Measurements from ENCODE around the gene LRIG2.

The LRIG2 gene

GRCh38 chr1:113073479-113073950, 517 bp downstream of the LRIG2 start:
- no peaks in the 10 kb centered on the region for H3K9me3 ChIP-seq (ENCODE audit: control insufficient read depth, insufficient read depth, low read depth, low read length)
- H3K27ac ChIP-seq (ENCODE audit: extremely low read depth, low read depth, low read length), result peak overlapping the region; percentile 70
- H3K36me3 ChIP-seq (ENCODE audit: control insufficient read depth in 2 of 2, insufficient read depth in 1 of 2, low read length in 2 of 2), result peaks cover 6 to 19% of the 10 kb centered on the region in 2 experiments; a peak in 2 of 3 replicates
- ChIA-PET POLR2A (interaction anchor here (0.6 to 1.9 kb wide), 9 partner anchors 13 to 751 kb away, joined by 4 to 19 read pairs (median 7); partner anchors contain the start of genes RSBN1 and SLC16A1), CTCF (interaction anchor here (0.6 to 2.9 kb wide), 38 partner anchors 9 to 997 kb away, joined by 3 to 58 read pairs (median 4); partner anchors contain the start of gene PPM1J)
- H3K4me1 ChIP-seq (ENCODE audit: control insufficient read depth, insufficient read depth, low read length), result 0 out of 2 replicates have a peak, but pooled peaks cover 2% of the 10 kb centered on the region
- H3K4me3 ChIP-seq (ENCODE audit: low read depth, low read length), result peak overlapping the region; percentile 95
- TF ChIP-seq ZNF398 (tag by site-specific recombination; IDR thresholded peaks at IDR 0.05) (peak; percentile 61), GLIS1 (tag by site-specific recombination; IDR thresholded peaks at IDR 0.05) (peak; percentile 53), ZNF510 (tag by site-specific recombination; IDR thresholded peaks at IDR 0.05; ENCODE audit: insufficient replicate concordance) (no peak), ZNF777 (tag by site-specific recombination; IDR thresholded peaks at IDR 0.05; ENCODE audit: borderline replicate concordance) (0 out of 2 replicates have a peak, but pooled peaks have one; percentile 11), ZNF324 (tag by site-specific recombination; IDR thresholded peaks at IDR 0.05) (0 out of 2 replicates have a peak, but pooled peaks have one; percentile 15), ZBTB8A (tag by site-specific recombination; IDR thresholded peaks at IDR 0.05) (peak; percentile 81), ZNF610 (tag by site-specific recombination; IDR thresholded peaks at IDR 0.05; ENCODE audit: borderline replicate concordance) (peak; percentile 44; the same call in 1 of the 2 replicates), ZBTB48 (tag by site-specific recombination; IDR thresholded peaks at IDR 0.05) (no peak), ZNF221 (tag by site-specific recombination; IDR thresholded peaks at IDR 0.05; ENCODE audit: borderline replicate concordance) (no peak), ZNF132 (tag by site-specific recombination; IDR thresholded peaks at IDR 0.05; ENCODE audit: borderline replicate concordance) (no peak), ZBTB17 (tag by site-specific recombination; IDR thresholded peaks at IDR 0.05) (peak; percentile 20), CTCF (tag by site-specific recombination; IDR thresholded peaks at IDR 0.05) (peak; percentile 98), ZBTB10 (tag by site-specific recombination; IDR thresholded peaks at IDR 0.05) (peak; percentile 81), ZNF660 (tag by site-specific recombination; IDR thresholded peaks at IDR 0.05) (peak; percentile 25; the same call in 1 of the 2 replicates), SP7 (tag by site-specific recombination; IDR thresholded peaks at IDR 0.05) (0 out of 2 replicates have a peak, but pooled peaks have one; percentile 4), ZNF335 (tag by site-specific recombination; conservative IDR thresholded peaks at IDR 0.05) (peak; percentile 93), ZIC2 (tag by site-specific recombination; IDR thresholded peaks at IDR 0.05) (0 out of 2 replicates have a peak, but pooled peaks have one; percentile 31), ZNF37A (tag by site-specific recombination; IDR thresholded peaks at IDR 0.05) (no peak), KLF9 (tag by site-specific recombination; IDR thresholded peaks at IDR 0.05; ENCODE audit: low read depth) (peak; percentile 10; the same call in 1 of the 2 replicates), ZBTB20 (tag by site-specific recombination; IDR thresholded peaks at IDR 0.05) (peak; percentile 22; the same call in 1 of the 2 replicates), ZNF354C (tag by site-specific recombination; IDR thresholded peaks at IDR 0.05; ENCODE audit: borderline replicate concordance, low read depth) (no peak)
- TF ChIP-seq, protein P1, sequence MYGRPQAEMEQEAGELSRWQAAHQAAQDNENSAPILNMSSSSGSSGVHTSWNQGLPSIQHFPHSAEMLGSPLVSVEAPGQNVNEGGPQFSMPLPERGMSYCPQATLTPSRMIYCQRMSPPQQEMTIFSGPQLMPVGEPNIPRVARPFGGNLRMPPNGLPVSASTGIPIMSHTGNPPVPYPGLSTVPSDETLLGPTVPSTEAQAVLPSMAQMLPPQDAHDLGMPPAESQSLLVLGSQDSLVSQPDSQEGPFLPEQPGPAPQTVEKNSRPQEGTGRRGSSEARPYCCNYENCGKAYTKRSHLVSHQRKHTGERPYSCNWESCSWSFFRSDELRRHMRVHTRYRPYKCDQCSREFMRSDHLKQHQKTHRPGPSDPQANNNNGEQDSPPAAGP (tag by site-specific recombination; IDR thresholded peaks at IDR 0.05), result peak; percentile 61
- TF ChIP-seq, protein P2, sequence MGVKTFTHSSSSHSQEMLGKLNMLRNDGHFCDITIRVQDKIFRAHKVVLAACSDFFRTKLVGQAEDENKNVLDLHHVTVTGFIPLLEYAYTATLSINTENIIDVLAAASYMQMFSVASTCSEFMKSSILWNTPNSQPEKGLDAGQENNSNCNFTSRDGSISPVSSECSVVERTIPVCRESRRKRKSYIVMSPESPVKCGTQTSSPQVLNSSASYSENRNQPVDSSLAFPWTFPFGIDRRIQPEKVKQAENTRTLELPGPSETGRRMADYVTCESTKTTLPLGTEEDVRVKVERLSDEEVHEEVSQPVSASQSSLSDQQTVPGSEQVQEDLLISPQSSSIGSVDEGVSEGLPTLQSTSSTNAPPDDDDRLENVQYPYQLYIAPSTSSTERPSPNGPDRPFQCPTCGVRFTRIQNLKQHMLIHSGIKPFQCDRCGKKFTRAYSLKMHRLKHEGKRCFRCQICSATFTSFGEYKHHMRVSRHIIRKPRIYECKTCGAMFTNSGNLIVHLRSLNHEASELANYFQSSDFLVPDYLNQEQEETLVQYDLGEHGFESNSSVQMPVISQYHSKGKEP (tag by site-specific recombination; IDR thresholded peaks at IDR 0.05), result no peak
- TF ChIP-seq, protein P3, sequence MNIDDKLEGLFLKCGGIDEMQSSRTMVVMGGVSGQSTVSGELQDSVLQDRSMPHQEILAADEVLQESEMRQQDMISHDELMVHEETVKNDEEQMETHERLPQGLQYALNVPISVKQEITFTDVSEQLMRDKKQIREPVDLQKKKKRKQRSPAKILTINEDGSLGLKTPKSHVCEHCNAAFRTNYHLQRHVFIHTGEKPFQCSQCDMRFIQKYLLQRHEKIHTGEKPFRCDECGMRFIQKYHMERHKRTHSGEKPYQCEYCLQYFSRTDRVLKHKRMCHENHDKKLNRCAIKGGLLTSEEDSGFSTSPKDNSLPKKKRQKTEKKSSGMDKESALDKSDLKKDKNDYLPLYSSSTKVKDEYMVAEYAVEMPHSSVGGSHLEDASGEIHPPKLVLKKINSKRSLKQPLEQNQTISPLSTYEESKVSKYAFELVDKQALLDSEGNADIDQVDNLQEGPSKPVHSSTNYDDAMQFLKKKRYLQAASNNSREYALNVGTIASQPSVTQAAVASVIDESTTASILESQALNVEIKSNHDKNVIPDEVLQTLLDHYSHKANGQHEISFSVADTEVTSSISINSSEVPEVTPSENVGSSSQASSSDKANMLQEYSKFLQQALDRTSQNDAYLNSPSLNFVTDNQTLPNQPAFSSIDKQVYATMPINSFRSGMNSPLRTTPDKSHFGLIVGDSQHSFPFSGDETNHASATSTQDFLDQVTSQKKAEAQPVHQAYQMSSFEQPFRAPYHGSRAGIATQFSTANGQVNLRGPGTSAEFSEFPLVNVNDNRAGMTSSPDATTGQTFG (tag by site-specific recombination; IDR thresholded peaks at IDR 0.05; ENCODE audit: borderline replicate concordance), result no peak

All from HEK293 (cell line).